ENCODE results near the gene TMEM238L.

TMEM238L gene

DNA sequence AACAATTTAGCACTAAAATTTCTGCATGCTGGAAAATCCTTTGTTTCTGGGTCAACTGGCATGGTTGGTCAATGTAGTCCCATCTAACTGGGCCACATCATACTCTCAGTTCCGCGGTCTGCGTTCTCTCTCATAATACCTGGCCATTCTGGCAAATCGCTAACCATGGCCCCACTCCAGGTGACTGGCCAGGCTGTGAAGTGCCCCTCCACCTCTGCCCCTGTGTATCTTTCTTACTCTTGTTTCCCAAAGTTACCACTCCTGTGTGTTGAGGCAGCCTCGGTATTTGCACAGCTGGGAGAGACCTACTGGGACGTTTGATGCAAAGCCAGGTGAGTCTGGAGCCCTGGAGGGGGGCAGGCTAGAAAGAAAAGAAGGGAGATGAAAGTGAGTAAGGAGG, 2.0 kb upstream of the TMEM238L start:
- DNase-seq (ENCODE audit: low spot score) (no peak), FAIRE-seq (no peak)

DNA sequence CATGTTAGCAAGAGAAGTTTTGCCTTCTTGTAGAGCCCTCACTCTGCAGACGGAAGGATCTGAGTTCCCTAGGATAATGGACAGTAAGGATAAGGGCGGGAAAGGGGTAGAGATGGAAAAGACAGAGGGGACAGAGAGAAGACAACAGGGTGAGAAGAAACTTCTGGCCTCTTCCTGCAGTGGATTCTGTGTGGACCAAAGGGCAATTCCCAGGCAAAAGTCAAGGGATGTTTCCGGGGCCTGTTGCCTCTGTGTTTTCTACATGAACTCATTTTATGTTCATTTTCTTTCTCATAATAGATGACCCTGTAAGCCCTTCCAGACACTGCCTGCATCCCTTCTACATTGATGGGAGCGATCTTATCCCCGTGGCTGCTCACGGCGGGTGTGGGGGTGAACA, 647 bp upstream of the TMEM238L start:
- no peak for FAIRE-seq

DNA sequence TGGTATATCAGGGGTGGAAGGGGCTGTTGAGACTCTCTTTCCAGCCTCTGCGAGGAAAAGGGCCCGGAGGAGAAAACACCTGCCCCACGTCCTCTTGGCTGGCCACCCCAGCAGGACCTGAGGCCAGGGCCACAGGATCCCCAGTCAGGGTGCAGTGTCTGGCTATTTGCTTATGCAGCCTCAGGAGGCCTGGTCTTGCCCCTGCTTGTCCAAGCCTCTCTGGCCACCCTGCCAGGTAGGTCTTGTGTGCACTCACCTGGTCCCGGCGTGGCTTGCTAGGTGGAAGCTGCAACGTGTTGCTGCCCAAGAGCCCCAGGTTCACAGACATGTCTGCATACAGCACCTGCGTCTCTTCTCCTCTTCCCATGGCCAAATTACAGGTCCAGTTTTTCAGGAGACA, 549 bp downstream of the TMEM238L start:
- DNase-seq (ENCODE audit: low spot score) (no peak), FAIRE-seq (no peak)

More for the DNA sequence above, 647 bp upstream of the TMEM238L start:
- no peak for DNase-seq (ENCODE audit: low spot score)

DNA sequence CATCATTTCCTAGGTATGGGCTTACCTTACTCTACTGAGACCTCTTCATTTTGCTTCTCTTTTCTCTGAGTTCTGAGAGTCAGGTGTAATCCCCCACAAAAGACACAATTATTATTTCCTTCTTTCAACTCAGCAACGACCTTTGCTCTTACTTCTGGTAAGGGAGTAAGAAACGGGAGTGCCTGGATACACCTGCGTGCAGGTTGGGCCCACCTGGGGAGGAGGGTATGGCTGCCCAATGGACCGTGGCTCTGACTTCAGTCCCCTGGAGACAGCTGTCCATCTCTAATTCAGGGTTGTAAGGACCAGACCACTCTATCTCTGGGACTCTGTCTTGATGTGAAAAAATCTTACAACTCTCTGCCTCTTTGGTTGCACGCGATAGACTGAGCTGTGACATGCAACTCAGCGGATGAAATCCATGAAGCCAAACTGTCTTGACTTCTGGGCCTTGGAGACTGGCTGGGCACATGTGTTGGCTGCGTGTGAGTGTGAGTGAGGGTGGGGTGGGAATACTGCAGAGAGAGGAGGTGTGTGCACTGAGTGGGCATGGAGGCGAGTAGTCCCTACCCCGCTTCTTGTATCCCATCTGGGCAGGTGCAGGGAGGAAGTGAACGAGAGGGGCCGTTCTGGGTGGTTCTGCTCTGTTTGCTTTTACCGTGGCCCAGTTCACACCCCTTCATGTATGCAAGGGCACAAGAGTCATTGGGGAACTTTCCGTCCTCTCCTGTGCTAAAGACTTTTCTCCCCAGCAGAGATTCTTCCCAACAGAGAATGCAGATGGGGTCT, 1.2 kb downstream of the TMEM238L start:
- FAIRE-seq (no peak), DNase-seq (ENCODE audit: low spot score) (no peak)

DNA sequence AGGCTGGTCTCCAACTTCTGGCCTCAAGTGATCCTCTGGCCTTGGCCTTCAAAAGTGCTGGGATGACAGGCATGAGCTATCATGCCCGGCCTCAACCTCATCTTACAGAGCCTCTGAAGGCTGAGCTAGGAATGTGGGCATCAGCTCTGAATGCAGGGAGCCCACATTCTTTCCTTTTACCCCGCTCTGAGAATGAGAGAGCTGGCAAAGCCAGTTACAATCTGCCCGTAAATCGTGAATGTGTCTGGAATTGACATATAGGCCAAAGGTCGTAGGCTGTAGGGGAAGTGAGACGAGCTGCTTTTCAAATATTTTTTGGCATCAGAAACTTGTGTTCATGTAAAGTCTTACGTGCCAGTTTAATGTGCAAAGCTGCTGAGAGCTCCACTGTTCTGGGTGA, 4.5 kb downstream of the TMEM238L start:
- DNase-seq (ENCODE audit: low spot score) (no peak), FAIRE-seq (no peak)

DNA sequence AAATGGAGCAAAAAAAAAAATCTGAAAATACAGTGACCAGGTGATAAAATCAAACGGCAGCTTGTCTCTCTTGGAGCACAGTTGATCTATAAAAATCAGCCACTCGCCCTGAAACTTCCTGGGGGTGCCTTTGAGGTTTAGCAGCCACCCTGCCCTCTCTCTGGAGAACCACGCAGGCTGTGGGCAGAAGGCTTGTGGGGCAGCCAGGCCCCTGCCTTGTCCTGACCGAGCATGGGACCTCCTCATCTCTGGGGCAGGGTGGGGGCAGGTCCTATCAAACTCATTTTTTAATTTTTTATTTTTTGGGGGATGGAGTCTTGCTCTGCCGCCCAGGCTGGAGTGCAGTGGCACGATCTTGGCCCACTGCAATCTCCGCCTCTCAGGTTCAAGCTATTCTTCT, 5.0 kb downstream of the TMEM238L start:
- FAIRE-seq: no peak
- DNase-seq (ENCODE audit: low spot score): no peak

DNA sequence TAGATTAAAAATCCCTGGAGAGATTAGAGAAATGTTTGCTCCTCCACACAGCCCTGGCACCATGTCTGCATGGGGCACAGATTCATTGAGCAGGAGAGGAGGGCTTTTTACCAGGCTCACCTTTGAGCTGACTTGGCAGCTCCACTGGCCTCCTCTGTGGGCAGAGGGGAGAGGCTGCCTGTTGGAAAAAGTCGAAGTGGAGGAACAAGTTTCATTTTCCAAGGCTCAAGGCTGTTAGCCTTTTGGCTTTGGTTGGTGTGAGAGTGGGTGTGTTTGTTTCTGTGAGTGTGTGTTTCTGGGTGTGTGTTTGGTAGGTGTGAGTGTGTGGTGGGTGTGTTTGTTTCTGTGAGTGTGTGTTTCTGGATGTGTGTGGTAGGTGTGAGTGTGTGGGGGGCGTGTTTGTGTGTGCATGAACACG, 5.6 kb downstream of the TMEM238L start:
- no peak for DNase-seq (ENCODE audit: low spot score)
- FAIRE-seq: no peak

DNA sequence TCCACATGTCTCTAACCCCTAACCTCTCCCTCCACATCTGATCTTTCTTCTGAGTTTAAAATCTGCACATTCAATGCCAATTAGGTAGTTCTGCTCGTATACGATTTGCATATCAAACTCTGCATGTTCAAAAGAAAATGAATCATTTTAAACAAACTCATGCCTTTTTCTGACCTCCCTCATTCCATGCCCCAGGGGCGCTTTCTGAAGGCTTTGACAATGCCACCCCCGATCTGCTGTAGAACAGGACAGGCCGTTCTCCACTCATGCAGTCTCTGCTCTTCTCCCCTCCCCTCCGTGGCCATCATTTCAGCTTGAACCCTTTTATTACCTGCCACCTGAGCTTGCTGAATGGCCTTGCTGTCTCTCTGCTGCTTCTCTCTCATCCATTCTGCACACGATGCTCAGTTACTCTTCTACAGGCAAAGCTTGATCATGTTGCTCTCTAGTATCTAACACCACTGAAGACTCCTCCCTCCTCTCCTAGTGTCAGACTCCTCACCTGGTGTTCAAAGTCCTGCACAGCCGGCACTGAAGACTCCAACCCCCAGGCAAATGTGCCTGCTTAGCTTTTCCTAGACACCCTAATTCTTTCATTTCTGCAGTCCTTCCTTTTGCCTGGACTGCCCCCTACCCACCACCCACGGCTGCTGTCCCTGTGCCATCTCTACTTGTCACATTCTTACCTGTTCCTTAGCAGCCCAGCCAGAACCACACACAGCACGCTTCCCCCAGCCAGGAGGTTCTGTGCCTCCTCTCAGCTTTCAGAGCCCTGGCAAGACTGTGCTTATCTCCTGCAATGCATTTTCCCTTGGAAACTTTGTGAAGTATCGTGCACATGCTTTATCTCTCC, 6.2 kb downstream of the TMEM238L start:
- FAIRE-seq: no peak
- no peak for DNase-seq (ENCODE audit: low spot score)

DNA sequence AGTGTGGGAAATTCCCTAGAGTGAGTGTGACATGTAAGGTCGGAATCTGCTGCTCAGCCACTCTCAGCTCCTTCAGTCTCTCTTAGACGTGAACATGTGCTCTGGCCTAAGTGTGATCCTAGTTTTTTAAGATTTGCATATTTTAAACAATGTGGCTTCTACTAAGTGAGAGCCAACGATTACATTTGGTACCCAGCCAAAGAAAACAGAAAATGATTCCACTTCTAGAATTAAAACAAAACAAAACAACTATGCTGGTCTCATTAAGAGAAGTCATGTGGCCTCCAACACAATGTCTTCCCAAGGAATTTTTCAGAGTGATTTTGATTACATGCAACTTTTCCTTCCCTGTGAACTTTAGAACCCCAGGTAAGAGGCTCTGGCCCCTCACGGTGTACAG, 10.1 kb downstream of the TMEM238L start:
- DNase-seq (ENCODE audit: low spot score): no peak
- no peak for FAIRE-seq

DNA sequence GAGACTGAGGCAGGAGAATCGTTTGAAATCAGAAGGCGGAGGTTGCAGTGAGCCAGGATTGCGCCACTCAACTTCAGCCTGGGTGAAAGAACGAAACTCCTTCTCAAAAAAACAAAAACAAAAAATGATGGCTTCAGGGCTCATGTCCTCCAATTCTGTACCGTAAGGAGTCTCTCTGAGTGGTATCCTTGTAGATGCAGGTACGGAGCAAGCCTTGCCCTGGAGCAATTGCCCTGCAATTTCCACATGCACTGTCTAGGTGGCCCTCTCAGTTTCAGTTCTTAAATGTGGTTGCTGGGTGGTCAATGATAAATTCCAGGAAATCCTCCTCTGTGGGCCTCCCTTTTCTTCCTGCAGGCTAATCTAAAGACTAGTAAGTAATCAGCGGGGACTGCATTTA, 10.6 kb downstream of the TMEM238L start:
- DNase-seq (ENCODE audit: low spot score): no peak
- no peak for FAIRE-seq

DNA sequence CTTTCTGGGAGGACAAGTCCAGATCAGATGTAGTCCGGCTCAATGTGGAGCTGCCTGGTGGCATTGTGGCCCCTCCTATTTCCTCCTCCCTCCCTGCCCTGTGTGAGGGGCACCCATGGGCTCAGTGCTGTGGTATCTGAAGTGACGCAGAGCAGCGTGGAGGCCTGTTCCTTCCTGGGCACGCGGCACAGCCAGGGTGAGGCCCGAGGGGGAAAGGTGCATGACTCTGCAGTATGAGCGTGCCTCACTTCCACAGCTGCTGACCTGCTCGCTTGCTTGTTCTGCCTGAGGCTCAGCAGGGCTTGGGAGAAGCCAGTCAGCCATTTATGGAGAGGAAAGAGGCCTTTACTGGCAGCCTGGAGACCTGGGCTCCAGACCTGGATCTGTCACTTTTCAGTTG, 11.7 kb downstream of the TMEM238L start:
- FAIRE-seq: no peak
- DNase-seq (ENCODE audit: low spot score): no peak

DNA sequence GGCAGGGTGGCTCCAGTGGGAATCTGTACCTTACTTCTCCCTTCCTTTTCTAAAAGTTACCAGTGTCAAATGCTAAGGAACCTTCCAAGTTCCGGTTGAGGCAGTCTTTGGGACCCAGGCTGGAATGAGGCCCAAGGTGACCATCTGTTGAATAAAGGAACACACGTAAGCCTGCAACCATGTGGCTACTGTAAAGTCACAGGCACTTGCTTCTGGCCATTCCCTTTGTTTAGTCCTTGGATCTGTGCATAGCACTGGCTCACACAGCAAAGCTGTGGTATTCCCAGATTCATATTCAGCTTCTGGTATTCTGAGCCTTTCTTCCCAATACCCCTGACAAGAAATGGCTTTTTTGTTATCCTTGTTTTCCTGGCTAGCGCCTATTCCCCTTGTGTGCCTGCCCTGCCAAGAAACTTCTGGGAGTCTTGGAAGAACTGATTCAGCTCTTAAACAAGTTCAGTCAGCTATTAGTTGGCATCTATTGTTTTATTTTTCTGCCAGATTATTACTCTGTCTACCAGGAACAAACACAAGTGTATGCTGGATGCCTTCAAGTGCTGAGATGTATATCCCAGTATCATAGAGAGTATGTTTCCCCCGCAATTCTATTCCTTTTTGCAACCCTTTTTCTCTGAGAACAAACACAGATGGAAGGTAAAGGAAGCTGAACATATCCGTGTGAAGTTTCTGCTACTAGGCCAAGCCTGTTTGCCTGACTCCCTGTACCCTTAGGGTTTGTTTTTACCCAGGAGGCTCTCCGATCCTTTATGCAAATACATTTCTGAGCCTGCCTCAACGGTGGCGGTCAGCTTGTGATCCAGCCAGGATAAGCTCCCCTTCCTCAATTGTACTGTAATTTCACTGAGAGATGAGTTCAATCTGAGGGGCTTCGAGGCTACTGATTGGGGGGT, 13.2 kb downstream of the TMEM238L start:
- FAIRE-seq: no peak

DNA sequence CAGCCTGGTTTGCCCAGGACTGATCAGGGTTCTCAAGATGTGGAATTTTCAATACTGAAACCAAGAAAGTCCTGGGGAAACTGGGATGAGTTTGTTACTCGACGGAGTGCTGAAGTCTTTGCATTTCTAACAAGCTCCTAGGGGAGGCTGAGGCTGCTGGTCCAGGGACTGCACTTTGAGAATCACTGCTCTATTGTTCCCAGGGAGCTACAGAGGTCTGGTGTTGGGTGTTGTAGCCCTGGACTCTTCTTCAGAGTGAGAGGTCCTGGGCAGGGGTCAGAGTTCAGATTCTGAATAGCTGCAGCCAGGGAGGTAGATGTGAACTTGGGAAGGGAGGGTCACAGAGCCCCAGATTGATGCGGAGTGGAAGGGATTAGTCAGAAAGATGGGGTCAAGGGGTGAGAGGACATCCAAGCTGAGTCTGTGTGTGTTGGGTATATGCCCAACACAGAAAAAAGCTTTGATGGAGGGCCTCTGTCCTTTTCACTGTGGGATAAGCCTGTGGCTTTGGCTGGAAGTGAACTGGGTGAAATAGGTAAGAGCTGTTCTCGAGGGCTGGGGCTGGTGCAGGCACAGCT, 14.1 kb downstream of the TMEM238L start:
- DNase-seq (ENCODE audit: low spot score) (no peak), FAIRE-seq (no peak)

More for the DNA sequence above, 13.2 kb downstream of the TMEM238L start:
- DNase-seq (ENCODE audit: low spot score): no peak

DNA sequence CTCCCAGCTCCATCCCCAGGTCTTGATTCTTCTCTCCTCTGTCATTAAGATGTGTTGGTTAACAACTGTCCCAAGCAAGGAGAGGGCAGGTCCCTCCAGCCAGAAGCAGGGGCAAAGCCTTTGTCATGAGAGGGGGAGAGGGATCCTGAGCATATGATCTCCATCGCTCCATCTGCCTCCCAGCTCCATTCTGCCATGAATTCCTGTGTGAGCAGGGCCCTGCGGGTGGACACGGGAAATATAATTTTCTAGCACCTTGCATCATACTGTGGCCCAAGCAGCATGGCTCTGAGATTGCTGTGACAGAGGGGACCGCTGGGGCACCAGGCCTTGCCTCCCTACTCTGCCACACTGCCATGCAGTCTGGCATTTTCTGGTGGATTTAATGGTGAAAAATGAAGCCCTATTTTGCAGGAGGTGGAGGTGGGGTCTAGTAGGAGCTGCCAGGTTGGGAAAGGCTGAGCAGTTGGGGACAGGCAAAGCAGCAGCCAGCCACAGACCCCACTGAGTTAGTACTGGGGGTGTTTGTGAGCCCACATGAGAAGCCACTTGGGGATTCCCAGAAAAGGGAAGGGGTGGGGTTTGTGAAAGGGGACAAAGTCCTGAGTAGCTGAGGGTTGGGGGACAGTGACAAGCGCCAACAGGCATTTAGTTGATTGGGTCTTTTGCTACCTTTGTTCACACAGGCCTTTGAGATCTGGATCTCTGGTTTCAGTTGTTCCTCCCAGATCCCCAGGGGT, 16.4 kb downstream of the TMEM238L start:
- DNase-seq (ENCODE audit: low spot score): no peak

DNA sequence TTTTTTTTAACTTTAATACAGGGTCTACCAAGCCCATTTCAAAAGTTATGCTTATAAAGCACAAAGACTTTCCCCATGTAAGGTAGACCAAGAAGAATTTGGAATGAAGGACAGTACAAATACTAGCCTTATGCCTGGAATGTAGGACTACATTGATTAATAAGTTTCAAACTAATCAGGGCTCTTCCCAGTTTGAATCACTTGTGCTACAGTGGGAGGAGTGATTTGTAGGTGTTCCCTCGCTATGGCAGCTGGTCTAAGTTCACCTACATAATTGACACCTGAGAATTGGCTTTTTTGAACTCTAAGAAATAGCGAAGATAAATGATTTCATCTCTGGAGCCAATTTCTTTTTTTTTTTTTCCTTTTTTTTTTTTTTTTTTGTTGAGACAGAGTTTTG, 18.6 kb downstream of the TMEM238L start:
- no peak for FAIRE-seq
- no peak for DNase-seq (ENCODE audit: low spot score)

More for the DNA sequence above, 16.4 kb downstream of the TMEM238L start:
- no peak for FAIRE-seq

DNA sequence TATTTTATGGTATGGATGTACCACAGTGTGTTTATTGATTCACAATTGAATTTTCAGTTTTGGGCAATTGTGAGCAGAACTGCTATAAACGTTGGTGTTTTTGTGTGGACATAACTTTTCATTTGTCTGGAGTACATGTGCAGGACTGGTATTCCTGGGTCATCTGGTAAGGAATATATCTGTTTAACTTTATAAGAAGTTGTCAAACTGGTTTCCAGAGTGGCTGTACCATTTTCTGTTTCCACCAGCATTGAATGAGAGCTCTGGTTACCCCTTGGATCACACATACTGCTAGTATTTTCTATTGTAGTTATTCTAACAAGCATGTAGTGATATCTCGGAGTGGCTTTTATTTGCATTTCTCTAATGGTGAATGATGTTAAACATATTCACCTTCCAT, 24.3 kb downstream of the TMEM238L start:
- FAIRE-seq: no peak
- no peak for DNase-seq (ENCODE audit: low spot score)

DNA sequence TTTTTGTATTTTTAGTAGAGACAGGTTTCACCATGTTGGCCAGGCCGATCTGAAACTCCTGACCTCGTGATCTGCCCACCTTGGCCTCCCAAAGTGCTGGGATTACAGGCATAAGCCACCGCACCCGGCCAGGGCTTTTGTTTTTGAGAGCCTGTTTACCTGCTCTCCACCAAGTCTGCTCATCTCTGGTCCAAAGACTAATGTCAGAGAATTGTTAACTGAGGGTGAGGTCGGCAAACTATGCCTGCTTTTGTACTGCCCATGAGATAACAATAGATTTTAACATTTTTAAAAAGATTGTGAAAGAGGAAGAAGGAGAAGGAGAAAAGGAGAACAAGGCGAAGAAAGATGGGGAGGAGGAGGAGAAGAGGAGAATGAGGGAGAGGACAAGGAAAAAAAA, 26.0 kb downstream of the TMEM238L start:
- FAIRE-seq (no peak), DNase-seq (ENCODE audit: low spot score) (no peak)

DNA sequence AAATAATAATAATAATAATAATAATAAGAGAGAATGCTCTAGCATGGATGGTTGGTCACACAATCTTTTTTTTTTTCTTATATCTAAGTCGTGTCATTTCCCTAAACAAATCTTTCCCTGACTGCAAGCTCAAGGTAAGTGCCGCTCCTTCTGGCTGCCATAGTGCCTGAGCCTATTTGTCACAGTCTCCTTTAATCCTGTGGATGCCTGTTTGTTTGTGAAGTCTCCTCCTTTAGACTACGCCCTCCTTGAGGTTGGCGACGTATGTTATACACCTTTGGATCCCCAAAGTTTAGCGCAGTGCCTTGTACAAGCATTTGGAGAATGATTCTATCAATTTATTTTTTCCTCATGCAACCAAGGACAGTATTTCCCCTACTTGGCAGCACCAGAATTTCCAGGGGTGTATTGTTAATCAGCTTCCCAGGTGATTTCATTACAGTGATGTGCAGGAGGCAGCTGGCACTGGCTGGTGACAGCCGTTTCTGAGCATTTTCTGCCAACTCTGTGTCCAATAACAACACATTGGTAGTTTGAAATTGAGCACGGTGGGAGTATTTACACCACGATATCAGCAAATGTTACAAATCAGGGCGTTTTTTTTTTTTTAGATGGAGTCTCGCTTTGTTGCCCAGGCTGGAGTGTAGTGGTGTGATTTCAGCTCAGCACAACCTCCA, 26.6 kb downstream of the TMEM238L start:
- DNase-seq (ENCODE audit: low spot score) (no peak), FAIRE-seq (no peak)

DNA sequence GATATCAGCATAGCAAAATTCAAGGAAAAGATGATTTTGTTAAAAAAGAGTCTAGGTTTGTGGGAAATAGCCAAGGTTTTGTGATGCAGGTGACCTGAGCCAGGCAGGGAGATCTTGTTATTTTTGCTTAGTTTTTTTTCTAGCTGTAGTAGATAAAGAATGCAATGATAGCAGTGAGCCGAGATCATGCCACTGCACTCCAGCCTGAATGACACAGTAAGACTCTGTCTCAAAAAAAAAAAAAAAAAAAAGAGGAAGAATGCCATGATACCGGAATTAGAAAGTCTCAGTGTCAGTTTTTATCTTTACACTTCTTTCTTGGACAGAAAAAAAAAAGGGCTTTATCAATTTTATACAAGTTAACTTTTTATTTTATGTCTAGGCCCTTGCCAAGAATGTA, 27.5 kb downstream of the TMEM238L start:
- FAIRE-seq (no peak), DNase-seq (ENCODE audit: low spot score) (no peak)
